Lung microvascular endothelial cell (primary cell): ENCODE measurements around the gene ITGA8. TPM values are rescaled to one million over a fixed set of nuclear protein-coding genes. Genes with fewer than 3 reads are reported as not detected.

Experiments
- DNase-seq, 2 donors: peaks; one replicate each; pipeline versions ENCODE4 v3.0.0 to v3.0.0-alpha.2; 2010; ENCODE audit warnings: low read depth in 2 of 2
- total RNA-seq: library from RNA; depleted of rRNA; stranded (reverse); fragments of >200 nt; gene quantifications from 2 replicates; pipeline ENCODE4 v1.2.1, GENCODE V29; 2014

ITGA8 gene
- total RNA-seq, 1 donor from 2014 or later: 0.79 TPM

DNA sequence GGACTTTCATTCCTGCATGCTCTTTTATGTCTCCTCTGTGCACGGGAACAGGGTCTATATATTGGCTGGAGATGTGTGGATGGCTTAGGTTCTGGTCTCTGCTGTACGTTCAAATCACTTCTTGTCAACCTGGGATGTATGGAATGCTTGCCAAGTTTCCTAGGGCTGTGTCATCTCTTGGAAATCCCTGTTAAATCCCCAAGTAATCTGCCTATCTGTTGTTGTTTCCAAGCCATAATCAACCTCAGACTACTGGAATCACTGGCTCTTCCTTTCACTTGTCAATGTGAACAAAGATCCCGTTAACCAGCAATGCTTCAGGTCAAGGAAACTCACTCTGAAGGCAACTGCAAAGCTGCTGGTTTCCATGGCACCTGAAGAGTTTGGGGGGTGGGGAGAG is 255.3 kb downstream of the ITGA8 start:
- DNase-seq: no peak

Other genes with a start within 250 kb of the ITGA8 start
- gene MINDY3, start 140.6 kb upstream of the ITGA8 start, total RNA-seq: 12.4 and 23.2 TPM in 2 replicates